HCT116 (cell line): ENCODE results near the gene PSMD11.
A peak's percentile ranks its signal among the peaks of the same experiment; 100 is the strongest.

Experiments used
- CTCF ChIP-seq, 3 experiments: fragments of 200-600 bp in 1 of 3; sonication (generic) in 1 of 3; IDR thresholded peaks in 2 of 3; conservative IDR thresholded peaks in 1 of 3; 2 replicates each; pipeline ENCODE4 v1.5.1; 2012 to 2017; ENCODE audit warnings: low read depth in 2 of 3, low read length in 2 of 3, antibody characterized with exemption in 1 of 3, borderline replicate concordance in 1 of 3, control low read depth in 1 of 3, mild to moderate bottlenecking in 1 of 3, mixed read lengths in 1 of 3, mixed run types in 1 of 3, moderate library complexity in 1 of 3; ENCODE audit not compliant: insufficient read depth in 1 of 3
- ELF1 ChIP-seq: IDR thresholded peaks from 2 replicates; pipeline ENCODE4 v1.6.1; 2012; ENCODE audit warnings: low read depth, borderline replicate concordance
- EZH2 ChIP-seq: fragments of 200-600 bp; sonication (generic); IDR thresholded peaks from 2 replicates; pipeline ENCODE4 v1.6.1; 2017; ENCODE audit warnings: antibody characterized with exemption, mixed run types
- EZH2phosphoT487 ChIP-seq: fragments of 200-600 bp; IDR thresholded peaks from 2 replicates; pipeline ENCODE4 v1.6.1; 2018; ENCODE audit warnings: antibody characterized with exemption, borderline replicate concordance
- FOSL1 ChIP-seq: IDR thresholded peaks from 2 replicates; pipeline ENCODE4 v1.6.1; 2012; ENCODE audit warnings: low read depth
- POLR2A ChIP-seq: IDR thresholded peaks from 2 replicates; pipeline ENCODE4 v1.7.0; 2011; ENCODE audit warnings: borderline replicate concordance; ENCODE audit not compliant: insufficient read depth, insufficient read length; ENCODE audit errors: extremely low read depth
- POLR2AphosphoS5 ChIP-seq: IDR thresholded peaks from 2 replicates; pipeline ENCODE4 v1.6.1; 2011; ENCODE audit warnings: mild to moderate bottlenecking, low read depth, low read length, moderate library complexity
- RAD21 ChIP-seq: IDR thresholded peaks from 2 replicates; pipeline ENCODE4 v1.6.1; 2012; ENCODE audit warnings: low read depth, mild to moderate bottlenecking
- SRF ChIP-seq: IDR thresholded peaks from 2 replicates; pipeline ENCODE4 v1.6.1; 2012; ENCODE audit warnings: low read depth
- TCF7L2 ChIP-seq: IDR thresholded peaks from 2 replicates; pipeline ENCODE4 v1.7.0; 2011; ENCODE audit warnings: borderline replicate concordance, inconsistent platforms; ENCODE audit not compliant: insufficient read depth, insufficient read length; ENCODE audit errors: extremely low read depth
- ZBTB33 ChIP-seq: IDR thresholded peaks from 2 replicates; pipeline ENCODE4 v1.6.1; 2011; ENCODE audit warnings: mild to moderate bottlenecking, low read length, moderate library complexity; ENCODE audit not compliant: insufficient replicate concordance; ENCODE audit errors: extremely low read depth

DNA sequence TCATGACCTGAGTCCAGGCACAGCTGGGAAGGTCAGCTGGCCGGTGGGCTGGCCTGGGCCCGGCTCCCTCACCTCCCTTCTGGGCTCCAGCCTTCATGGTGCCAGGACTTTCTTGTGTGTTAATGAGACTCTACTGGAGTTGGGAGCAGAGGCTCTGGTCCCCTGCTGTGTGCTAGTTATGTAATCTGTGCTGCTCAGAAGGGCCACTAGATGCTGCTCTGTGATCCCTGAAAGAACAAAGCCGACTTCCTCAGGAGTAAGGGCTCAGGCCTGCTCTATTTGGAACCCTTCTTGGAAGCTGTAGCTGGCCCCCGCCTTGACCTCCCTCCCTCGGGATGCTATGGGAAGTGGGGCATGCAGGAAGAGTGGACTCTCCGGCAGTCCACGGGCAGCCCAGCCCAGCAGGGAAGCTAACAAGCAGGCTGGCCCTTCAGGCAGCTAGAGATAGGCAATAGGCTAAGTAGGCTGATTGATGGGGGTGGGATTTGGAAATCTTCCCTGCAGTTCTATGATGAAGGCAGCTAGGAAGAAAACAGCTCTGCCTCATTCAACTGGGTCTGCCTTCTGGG lies 39.2 kb downstream of the PSMD11 start:
- TF ChIP-seq CTCF (IDR thresholded peaks at IDR 0.05 in 2 of 3, conservative IDR thresholded peaks at IDR 0.05 in 1 of 3; ENCODE audit: borderline replicate concordance in 1 of 3, insufficient read depth in 1 of 3, low read depth in 2 of 3, low read length in 2 of 3), result peak; percentile 33 to 46 (median 44); a peak in 4 of 6 replicates
- TF ChIP-seq POLR2A, result no peak
- peak; percentile 66 for TF ChIP-seq RAD21
- TF ChIP-seq TCF7L2, result no peak
- TF ChIP-seq FOSL1, result no peak
- no peak for TF ChIP-seq POLR2AphosphoS5
- no peak for TF ChIP-seq ZBTB33
- no peak for TF ChIP-seq ELF1
- TF ChIP-seq SRF, result no peak
- no peak for TF ChIP-seq EZH2
- no peak for TF ChIP-seq EZH2phosphoT487
